OCI-LY3 (cell line): ENCODE measurements around the gene TMEM212.

Experiments
- EZH2phosphoT487 ChIP-seq: fragments of 200-600 bp; shearing (Covaris generic); IDR thresholded peaks from 2 replicates; pipeline ENCODE4 v1.6.1; 2018; ENCODE audit warnings: antibody characterized with exemption, mixed run types, low read depth
- TF ChIP-seq, protein P1 (sequence below): fragments of 200-600, 300-600 bp; sonication (generic); IDR thresholded peaks from 2 replicates; pipeline ENCODE4 v1.5.1; 2014; ENCODE audit warnings: antibody characterized with exemption, low read length, low read depth

DNA sequence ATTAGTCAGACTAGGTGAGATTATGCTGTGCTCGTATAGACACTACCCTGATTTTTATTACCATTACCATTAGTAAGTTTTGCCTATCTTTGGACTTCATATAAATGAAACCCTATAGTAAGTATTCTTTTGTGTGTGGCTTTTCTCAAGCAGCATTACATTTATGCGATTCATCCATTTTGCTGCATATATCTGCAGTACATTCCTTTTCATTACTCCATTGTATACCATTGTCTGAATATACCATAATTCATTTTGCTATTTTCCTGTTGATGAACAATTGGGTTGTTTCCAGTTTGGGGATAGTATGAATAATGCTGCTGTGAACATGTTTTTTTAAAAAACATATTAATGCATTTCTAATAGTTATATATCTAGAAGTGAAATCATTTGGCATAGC is 45.3 kb downstream of the TMEM212 start:
- TF ChIP-seq, protein P1, sequence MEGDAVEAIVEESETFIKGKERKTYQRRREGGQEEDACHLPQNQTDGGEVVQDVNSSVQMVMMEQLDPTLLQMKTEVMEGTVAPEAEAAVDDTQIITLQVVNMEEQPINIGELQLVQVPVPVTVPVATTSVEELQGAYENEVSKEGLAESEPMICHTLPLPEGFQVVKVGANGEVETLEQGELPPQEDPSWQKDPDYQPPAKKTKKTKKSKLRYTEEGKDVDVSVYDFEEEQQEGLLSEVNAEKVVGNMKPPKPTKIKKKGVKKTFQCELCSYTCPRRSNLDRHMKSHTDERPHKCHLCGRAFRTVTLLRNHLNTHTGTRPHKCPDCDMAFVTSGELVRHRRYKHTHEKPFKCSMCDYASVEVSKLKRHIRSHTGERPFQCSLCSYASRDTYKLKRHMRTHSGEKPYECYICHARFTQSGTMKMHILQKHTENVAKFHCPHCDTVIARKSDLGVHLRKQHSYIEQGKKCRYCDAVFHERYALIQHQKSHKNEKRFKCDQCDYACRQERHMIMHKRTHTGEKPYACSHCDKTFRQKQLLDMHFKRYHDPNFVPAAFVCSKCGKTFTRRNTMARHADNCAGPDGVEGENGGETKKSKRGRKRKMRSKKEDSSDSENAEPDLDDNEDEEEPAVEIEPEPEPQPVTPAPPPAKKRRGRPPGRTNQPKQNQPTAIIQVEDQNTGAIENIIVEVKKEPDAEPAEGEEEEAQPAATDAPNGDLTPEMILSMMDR: no peak
- TF ChIP-seq EZH2phosphoT487: no peak
